ENCODE data around the gene LINS1. TPM values are rescaled to one million over a fixed set of nuclear protein-coding genes. Genes with fewer than 3 reads are reported as not detected.
A peak's percentile ranks its signal among the peaks of the same experiment; 100 is the strongest.

Gene LINS1
- polyA plus RNA-seq, 2 of the 4 experiments (the other 2 are of a cell fraction), result 10.0 to 24.6 TPM

- TF ChIP-seq HOXB5 (CRISPR knock-in tag; IDR thresholded peaks at IDR 0.05), result no peak
- TF ChIP-seq ESRRA (IDR thresholded peaks at IDR 0.05; ENCODE audit: borderline replicate concordance, low read length), result no peak
- no peak for TF ChIP-seq RARB (CRISPR knock-in tag; IDR thresholded peaks at IDR 0.05)
- TF ChIP-seq BCL3 (IDR thresholded peaks at IDR 0.05), result no peak
These were observed 75.9 kb downstream of the LINS1 start (continued) for GRCh38 chr15:100526027-100526481.

- ChIA-PET CTCF (interaction anchor here (1.2 kb wide), 1 partner anchor 176 kb away, joined by 4 read pairs; no protein-coding TSS in a partner anchor), POLR2A (no interaction called here)
- H3K4me2 ChIP-seq, result no peak overlapping the region
- H3K27ac ChIP-seq, result no peak overlapping the region
- WGBS (ENCODE audit: missing lambda C conversion rate), result 23% methylated on average over 1 of the region's 1 CpG
- no peak for TF ChIP-seq RARB (CRISPR knock-in tag; IDR thresholded peaks at IDR 0.05)
- no peak for TF ChIP-seq TP53 (CRISPR knock-in tag; IDR thresholded peaks at IDR 0.05)
- TF ChIP-seq ELK1 (IDR thresholded peaks at IDR 0.05; ENCODE audit: low read depth, low read length), result no peak
- no peak for TF ChIP-seq KDM1A (IDR thresholded peaks at IDR 0.05; ENCODE audit: low read depth)
- no peak for TF ChIP-seq EHF (CRISPR knock-in tag; IDR thresholded peaks at IDR 0.05)
- TF ChIP-seq ZFP36 (IDR thresholded peaks at IDR 0.05; ENCODE audit: borderline replicate concordance, partially characterized antibody), result no peak
- TF ChIP-seq KDM5A (IDR thresholded peaks at IDR 0.05), result no peak
- no peak for TF ChIP-seq FOSB (CRISPR knock-in tag; IDR thresholded peaks at IDR 0.05)
- no peak for TF ChIP-seq EHMT2 (IDR thresholded peaks at IDR 0.05; ENCODE audit: low read depth)
- no peak for TF ChIP-seq MAFK (IDR thresholded peaks at IDR 0.05; ENCODE audit: partially characterized antibody)
- TF ChIP-seq POLR2AphosphoS2 (conservative IDR thresholded peaks at IDR 0.05; ENCODE audit: low read length), result no peak
- no peak for TF ChIP-seq HDAC2 (IDR thresholded peaks at IDR 0.05)
- H3K9me3 ChIP-seq, result no peaks in the 10 kb centered on the region; the same call in 2 of the 3 replicates
- H3K4me1 ChIP-seq, result no peaks in the 10 kb centered on the region
- DNase-seq (ENCODE audit: low read depth in 1 of 2, low spot score in 1 of 2), result no peak
- FAIRE-seq, result no peak
- ATAC-seq, result no peak
- H3K4me3 ChIP-seq, result no peak overlapping the region
These were observed 76.5 kb downstream of the LINS1 start for GRCh38 chr15:100525436-100525835.

GRCh38 chr15:100524326-100524725, 77.7 kb downstream of the LINS1 start:
- under 1% methylated on average over 2 of the region's 2 CpGs for WGBS (ENCODE audit: missing lambda C conversion rate)

GRCh38 chr15:100521907-100522306, 80.1 kb downstream of the LINS1 start:
- 33% methylated on average over 3 of the region's 3 CpGs for WGBS (ENCODE audit: missing lambda C conversion rate)
- TF ChIP-seq ZFP36 (IDR thresholded peaks at IDR 0.05; ENCODE audit: borderline replicate concordance, partially characterized antibody) (no peak), RAD21 (conservative IDR thresholded peaks at IDR 0.05 in 1 of 2, IDR thresholded peaks at IDR 0.05 in 1 of 2) (no peak), RCOR1 (IDR thresholded peaks at IDR 0.05; ENCODE audit: low read depth, low read length) (no peak), HMGXB4 (CRISPR knock-in tag; IDR thresholded peaks at IDR 0.05; ENCODE audit: borderline replicate concordance) (no peak), EHF (CRISPR knock-in tag; IDR thresholded peaks at IDR 0.05) (no peak), ZNF302 (CRISPR knock-in tag; IDR thresholded peaks at IDR 0.05) (no peak)
- H3K9me3 ChIP-seq, result no peaks in the 10 kb centered on the region
- ATAC-seq, result no peak
- H3K4me1 ChIP-seq, result no peaks in the 10 kb centered on the region
- FAIRE-seq, result no peak
- no peak overlapping the region for H3K4me2 ChIP-seq
- ChIA-PET CTCF (interaction anchor here (1.2 to 1.3 kb wide), 2 partner anchors 9 to 172 kb away, joined by 3 to 6 read pairs; no protein-coding TSS in a partner anchor), POLR2A (no interaction called here)
- no peak for DNase-seq (ENCODE audit: low read depth in 1 of 2, low spot score in 1 of 2)
- H3K27ac ChIP-seq, result no peak overlapping the region
- no peak overlapping the region for H3K4me3 ChIP-seq

More at GRCh38 chr15:100524326-100524725, 77.7 kb downstream of the LINS1 start:
- no peak for TF ChIP-seq EHF (CRISPR knock-in tag; IDR thresholded peaks at IDR 0.05)
- no peak for ATAC-seq
- DNase-seq (ENCODE audit: low read depth in 1 of 2, low spot score in 1 of 2), result no peak
- H3K4me3 ChIP-seq, result no peak overlapping the region
- H3K27ac ChIP-seq, result no peak overlapping the region
- ChIA-PET POLR2A (no interaction called here), CTCF (interaction anchor here (0.7 kb wide), 1 partner anchor 1118 kb away, joined by 3 read pairs; no protein-coding TSS in a partner anchor)
- peak; percentile 83 for FAIRE-seq
- no peaks in the 10 kb centered on the region; the same call in 2 of the 3 replicates for H3K9me3 ChIP-seq
- H3K4me2 ChIP-seq, result no peak overlapping the region
- H3K4me1 ChIP-seq, result no peaks in the 10 kb centered on the region
